A673 (cell line): ENCODE measurements around the gene TSPEAR.

Experiments
- CTCF ChIP-seq: fragments of 300-800, 200-600 bp; sonication (generic); conservative IDR thresholded peaks from 2 replicates; pipeline ENCODE4 v1.5.1; 2017; ENCODE audit warnings: low read depth, mild to moderate bottlenecking, antibody characterized with exemption, low read length, moderate library complexity, mixed read lengths
- EZH2 ChIP-seq: fragments of 200-600 bp; sonication (generic); IDR thresholded peaks from 2 replicates; pipeline ENCODE4 v1.6.1; 2017; ENCODE audit warnings: borderline replicate concordance, low read depth, mild to moderate bottlenecking, mixed read lengths, antibody characterized with exemption, low read length; ENCODE audit not compliant: poor library complexity, severe bottlenecking

DNA sequence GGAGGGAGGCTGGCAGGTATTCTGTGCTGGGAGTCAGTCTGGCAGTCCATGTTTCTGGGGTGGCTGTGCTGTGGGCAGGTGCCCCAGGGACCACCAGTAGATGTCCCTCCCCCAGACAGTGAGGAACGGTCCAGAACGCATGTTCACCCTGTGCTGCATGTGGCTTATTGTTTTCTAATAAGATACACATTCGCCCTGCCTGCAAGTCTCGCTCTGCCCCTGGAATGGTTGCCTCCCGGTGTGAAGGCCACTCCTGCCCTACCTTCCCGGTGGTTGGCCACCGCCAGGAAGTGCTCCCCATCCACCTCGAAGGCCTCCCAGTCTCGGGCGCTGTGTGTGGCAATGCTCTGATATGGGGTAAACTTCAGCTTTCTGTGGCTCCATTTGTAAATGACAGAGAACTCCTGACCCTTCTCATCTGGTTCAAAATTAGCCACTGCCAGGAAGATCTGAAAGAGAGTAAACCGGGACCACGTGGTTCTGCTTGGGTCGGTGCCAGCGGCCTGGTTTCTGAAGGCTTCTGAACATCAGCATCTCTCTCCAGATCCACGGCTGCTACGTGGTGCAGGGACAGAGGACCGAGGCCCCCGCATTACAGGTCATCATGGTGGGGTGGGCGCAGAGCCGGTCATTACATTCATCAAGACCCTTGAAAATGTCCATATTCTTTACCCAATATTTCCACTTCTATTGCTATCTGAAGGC, 185.8 kb downstream of the TSPEAR start:
- TF ChIP-seq CTCF (no peak), EZH2 (no peak)
